Endothelial cell of umbilical vein (primary cell): ENCODE results near the gene APMAP. TPM values are rescaled to one million over a fixed set of nuclear protein-coding genes. Genes with fewer than 3 reads are reported as not detected.

Experiments
- BruUV-seq: library from RNA; stranded (reverse); fragments of 400-500 nt; replicated peaks from 2 replicates; lab custom pipeline; 2021; lab: Mats Ljungman, UMichigan
- CTCF ChIA-PET: fragments of 300-600, 350-600 bp; sonication (Branson Sonifier 250); formaldehyde crosslinking; loops from one replicate; lab custom pipeline; 2021; ENCODE audit warnings: antibody characterized with exemption, inconsistent platforms; lab: Charles Lee
- POLR2A ChIA-PET: fragments of 300-600, 350-600 bp; sonication (Branson Sonifier 250); formaldehyde crosslinking; loops from one replicate; lab custom pipeline; 2021; ENCODE audit warnings: antibody characterized with exemption, inconsistent platforms; lab: Charles Lee
- DNase-seq: peaks from one replicate; pipeline ENCODE4 v3.0.0-alpha.2; 2011; ENCODE audit warnings: low read depth, low spot score
- FAIRE-seq: peaks from 2 replicates; lab custom pipeline; 2011; peaks lifted over from hg19 to GRCh38; lab: Jason Lieb, UNC
- H2AFZ ChIP-seq: 2 replicates; pipeline ENCODE4 v1.6.0; 2012; ENCODE audit warnings: low read depth, low read length, control low read depth, inconsistent platforms
- H3K27ac ChIP-seq: 2 replicates; pipeline ENCODE4 v1.5.1; 2011; ENCODE audit warnings: low read depth, mild to moderate bottlenecking, control low read depth, low read length, moderate library complexity; ENCODE audit not compliant: insufficient read depth
- H3K27me3 ChIP-seq, 2 experiments: 2 replicates each; pipeline versions ENCODE4 v1.6.0 to v1.6.1; 2011; ENCODE audit warnings: low read length in 2 of 2, mixed read lengths in 1 of 2; ENCODE audit not compliant: control insufficient read depth in 2 of 2, insufficient read depth in 2 of 2
- H3K36me3 ChIP-seq, 2 experiments: 2 replicates in 1 of 2; 3 replicates in 1 of 2; pipeline ENCODE4 v1.5.1; 2011; ENCODE audit warnings: low read length in 2 of 2, mild to moderate bottlenecking in 1 of 2, moderate library complexity in 1 of 2; ENCODE audit not compliant: control insufficient read depth in 2 of 2, insufficient read depth in 2 of 2; ENCODE audit errors: extremely low read depth in 1 of 2
- H3K4me1 ChIP-seq: 3 replicates; pipeline ENCODE4 v1.5.1; 2011; ENCODE audit warnings: mild to moderate bottlenecking, low read length; ENCODE audit not compliant: control insufficient read depth, insufficient read depth; ENCODE audit errors: extremely low read depth
- H3K4me2 ChIP-seq: 2 replicates; pipeline ENCODE4 v1.6.1; 2011; ENCODE audit warnings: low read length, control low read depth, mixed read lengths; ENCODE audit not compliant: insufficient read depth
- H3K4me3 ChIP-seq, 3 experiments: fragments of 200-600 bp in 1 of 3; sonication (generic), shearing (Covaris generic) in 1 of 3; replicated peaks in 1 of 3; 2 replicates each; pipeline ENCODE4 v1.5.1; 2011 to 2016; ENCODE audit warnings: control low read depth in 3 of 3, low read length in 3 of 3, mild to moderate bottlenecking in 2 of 3, inconsistent platforms in 1 of 3, low read depth in 1 of 3, moderate library complexity in 1 of 3; ENCODE audit not compliant: insufficient read depth in 1 of 3
- H3K79me2 ChIP-seq: 2 replicates; pipeline ENCODE4 v1.6.0; 2012; ENCODE audit warnings: low read length, inconsistent platforms; ENCODE audit not compliant: control insufficient read depth, insufficient read depth
- H3K9ac ChIP-seq: replicated peaks from 2 replicates; pipeline ENCODE3; 2011; ENCODE audit warnings: low read length, control low read depth; ENCODE audit not compliant: insufficient read depth; ENCODE audit errors: extremely low read depth
- H3K9me1 ChIP-seq: replicated peaks from 3 replicates; pipeline ENCODE4 v1.6.0; 2011; ENCODE audit warnings: mild to moderate bottlenecking, low read length; ENCODE audit not compliant: control insufficient read depth, insufficient read depth; ENCODE audit errors: extremely low read depth
- H3K9me3 ChIP-seq: replicated peaks from 2 replicates; pipeline ENCODE4 v1.5.1; 2012; ENCODE audit warnings: low read length, inconsistent platforms; ENCODE audit not compliant: control insufficient read depth, insufficient read depth
- H4K20me1 ChIP-seq: replicated peaks from 2 replicates; pipeline ENCODE3; 2011; ENCODE audit warnings: mild to moderate bottlenecking, low read length; ENCODE audit not compliant: control insufficient read depth, insufficient read depth; ENCODE audit errors: extremely low read depth
- GATA2 ChIP-seq: IDR thresholded peaks from 2 replicates; pipeline ENCODE4 v1.7.0; 2011; ENCODE audit warnings: low read depth, mild to moderate bottlenecking, moderate library complexity, mixed read lengths, low read length; ENCODE audit not compliant: insufficient read length, insufficient read depth
- dilution Hi-C: fragments of 300-500 bp; cut with MboI; formaldehyde crosslinking; loops from one replicate; pipeline ENCODE4 v1.15.0; 2019; ENCODE audit warnings: low sequenced_read_pairs; ENCODE audit not compliant: extremely low pct_ligation_motif_present
- intact Hi-C: fragments of 100-400 bp; cut with micrococcal nuclease; formaldehyde crosslinking; loops from one replicate; pipeline ENCODE4 v1.10.0; 2022
- polyA plus RNA-seq, 4 experiments: library from polyadenylated mRNA; depleted of rRNA in 3 of 4; stranded (reverse) in 3 of 4; unstranded in 1 of 4; fragments of >200 nt; gene quantifications; 2 replicates each; pipeline versions ENCODE4 v1.2.1 to v1.2.3, GENCODE V29; 2011 to 2012; ENCODE audit warnings: missing spikeins in 1 of 4
- total RNA-seq: library from RNA; stranded (reverse); gene quantifications from 2 replicates; pipeline ENCODE4 v1.2.3, GENCODE V29; 2021
- TF ChIP-seq, protein P1 (sequence below): IDR thresholded peaks from 2 replicates; pipeline ENCODE4 v1.6.1; 2011; ENCODE audit not compliant: insufficient read depth, insufficient read length
- TF ChIP-seq, protein P2 (sequence below), 2 donors: IDR thresholded peaks; 1 replicate in 1 of 2; 2 replicates in 1 of 2; pipeline ENCODE4 v1.5.1; 2011; ENCODE audit warnings: low read length in 2 of 2, mild to moderate bottlenecking in 2 of 2, moderate library complexity in 2 of 2, control low read depth in 1 of 2, inconsistent platforms in 1 of 2, low read depth in 1 of 2; ENCODE audit not compliant: insufficient read depth in 1 of 2; ENCODE audit errors: extremely low read depth in 1 of 2

APMAP gene
- total and polyA plus RNA-seq, 2 donors (not counting 3 experiments of a cell fraction or from before 2014, with no cell fraction given) = 80.7 to 110 TPM

GRCh38 chr20:24970030-24970553 lies 22.5 kb downstream of the APMAP start:
- Histone ChIP-seq H3K9ac (no peak overlapping the region), H3K4me1 (peaks cover 15% of the 10 kb centered on the region), H3K36me3 (peaks cover 10 to 14% of the 10 kb centered on the region in 2 experiments), H3K4me3 (no peak overlapping the region), H2AFZ (no peak overlapping the region), H3K27me3 (no peaks in the 10 kb centered on the region), H3K9me3 (no peaks in the 10 kb centered on the region), H3K4me2 (no peak overlapping the region), H4K20me1 (no peaks in the 10 kb centered on the region), H3K79me2 (no peaks in the 10 kb centered on the region), H3K27ac (no peak overlapping the region), H3K9me1 (no peaks in the 10 kb centered on the region)
- dilution Hi-C loops = no loop called here
- ChIA-PET POLR2A (no interaction called here), CTCF (no interaction called here)
- DNase-seq (no peak), FAIRE-seq (no peak)
- TF ChIP-seq, protein P1, sequence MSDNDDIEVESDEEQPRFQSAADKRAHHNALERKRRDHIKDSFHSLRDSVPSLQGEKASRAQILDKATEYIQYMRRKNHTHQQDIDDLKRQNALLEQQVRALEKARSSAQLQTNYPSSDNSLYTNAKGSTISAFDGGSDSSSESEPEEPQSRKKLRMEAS = no peak
- TF ChIP-seq GATA2 = no peak
- TF ChIP-seq, protein P2, sequence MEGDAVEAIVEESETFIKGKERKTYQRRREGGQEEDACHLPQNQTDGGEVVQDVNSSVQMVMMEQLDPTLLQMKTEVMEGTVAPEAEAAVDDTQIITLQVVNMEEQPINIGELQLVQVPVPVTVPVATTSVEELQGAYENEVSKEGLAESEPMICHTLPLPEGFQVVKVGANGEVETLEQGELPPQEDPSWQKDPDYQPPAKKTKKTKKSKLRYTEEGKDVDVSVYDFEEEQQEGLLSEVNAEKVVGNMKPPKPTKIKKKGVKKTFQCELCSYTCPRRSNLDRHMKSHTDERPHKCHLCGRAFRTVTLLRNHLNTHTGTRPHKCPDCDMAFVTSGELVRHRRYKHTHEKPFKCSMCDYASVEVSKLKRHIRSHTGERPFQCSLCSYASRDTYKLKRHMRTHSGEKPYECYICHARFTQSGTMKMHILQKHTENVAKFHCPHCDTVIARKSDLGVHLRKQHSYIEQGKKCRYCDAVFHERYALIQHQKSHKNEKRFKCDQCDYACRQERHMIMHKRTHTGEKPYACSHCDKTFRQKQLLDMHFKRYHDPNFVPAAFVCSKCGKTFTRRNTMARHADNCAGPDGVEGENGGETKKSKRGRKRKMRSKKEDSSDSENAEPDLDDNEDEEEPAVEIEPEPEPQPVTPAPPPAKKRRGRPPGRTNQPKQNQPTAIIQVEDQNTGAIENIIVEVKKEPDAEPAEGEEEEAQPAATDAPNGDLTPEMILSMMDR (IDR thresholded peaks at IDR 0.05; ENCODE audit: extremely low read depth in 1 of 2, insufficient read depth in 1 of 2, low read depth in 1 of 2, low read length in 2 of 2) = no peak
- BruUV-seq = no TSS peak
- intact Hi-C loops = no loop called here
